GM21825 (cell line): ENCODE measurements around the gene PAOX.
"Not testable (repeated sequence)": the region's sequence is repeated elsewhere in the genome, so short reads cannot be mapped to it uniquely, and the experiment has no call there.

Experiments
- ATAC-seq: cut with Tn5 transposase; IDR thresholded peaks from one replicate; pipeline ENCODE4 v1.9.1; 2021; ENCODE audit warnings: mild to moderate bottlenecking, moderate library complexity; ENCODE audit not compliant: unreplicated experiment

Gene PAOX

GRCh38 chr10:133362846-133363245 is 16.2 kb upstream of the PAOX start:
- no peak for ATAC-seq

- ATAC-seq, result no peak
Observed at GRCh38 chr10:133364645-133365431, 14.2 kb upstream of the PAOX start.

GRCh38 chr10:133365461-133366129 is 13.5 kb upstream of the PAOX start:
- ATAC-seq, result no peak

- ATAC-seq, result no peak
Observed at GRCh38 chr10:133366130-133366478, 13.0 kb upstream of the PAOX start.

- no peak for ATAC-seq
Observed at GRCh38 chr10:133366751-133367150, 12.3 kb upstream of the PAOX start.

GRCh38 chr10:133367461-133367860 is 11.6 kb upstream of the PAOX start:
- ATAC-seq, result not testable (repeated sequence)

- no peak for ATAC-seq
Observed at GRCh38 chr10:133368153-133368552, 10.9 kb upstream of the PAOX start.

GRCh38 chr10:133370030-133370786 is 8.9 kb upstream of the PAOX start:
- ATAC-seq, result no peak

GRCh38 chr10:133372507-133372906 is 6.6 kb upstream of the PAOX start:
- ATAC-seq, result no peak

GRCh38 chr10:133373174-133374090 is 5.6 kb upstream of the PAOX start, which contains the start of gene ECHS1:
Gene ECHS1, minus strand, starts transcription at chr10:133373354. Its CDS starts 21 bp downstream, at chr10:133373333.
- peak; percentile 94 for ATAC-seq

GRCh38 chr10:133375357-133376115 is 3.5 kb upstream of the PAOX start:
- no peak for ATAC-seq

GRCh38 chr10:133376183-133376582 is 2.9 kb upstream of the PAOX start:
- ATAC-seq, result not testable (repeated sequence)

- ATAC-seq, result no peak
Observed at GRCh38 chr10:133377025-133377817, 1.8 kb upstream of the PAOX start.

GRCh38 chr10:133377818-133378250 is 1.2 kb upstream of the PAOX start:
- no peak for ATAC-seq

GRCh38 chr10:133378251-133379096 is 588 bp upstream of the PAOX start:
- ATAC-seq, result peak; percentile 29

GRCh38 chr10:133379801-133380666 is 972 bp downstream of the PAOX start:
- ATAC-seq, result no peak

GRCh38 chr10:133381036-133381435 is 2.0 kb downstream of the PAOX start:
- ATAC-seq, result no peak
